A673 (cell line): Measurements from ENCODE around the gene CSN3.

Source experiments
- EZH2 ChIP-seq: fragments of 200-600 bp; sonication (generic); IDR thresholded peaks from 2 replicates; pipeline ENCODE4 v1.6.1; 2017; ENCODE audit warnings: borderline replicate concordance, low read depth, mild to moderate bottlenecking, mixed read lengths, antibody characterized with exemption, low read length; ENCODE audit not compliant: poor library complexity, severe bottlenecking
- TF ChIP-seq, protein P1 (sequence below): fragments of 300-800, 200-600 bp; sonication (generic); conservative IDR thresholded peaks from 2 replicates; pipeline ENCODE4 v1.5.1; 2017; ENCODE audit warnings: low read depth, mild to moderate bottlenecking, antibody characterized with exemption, low read length, moderate library complexity, mixed read lengths

DNA sequence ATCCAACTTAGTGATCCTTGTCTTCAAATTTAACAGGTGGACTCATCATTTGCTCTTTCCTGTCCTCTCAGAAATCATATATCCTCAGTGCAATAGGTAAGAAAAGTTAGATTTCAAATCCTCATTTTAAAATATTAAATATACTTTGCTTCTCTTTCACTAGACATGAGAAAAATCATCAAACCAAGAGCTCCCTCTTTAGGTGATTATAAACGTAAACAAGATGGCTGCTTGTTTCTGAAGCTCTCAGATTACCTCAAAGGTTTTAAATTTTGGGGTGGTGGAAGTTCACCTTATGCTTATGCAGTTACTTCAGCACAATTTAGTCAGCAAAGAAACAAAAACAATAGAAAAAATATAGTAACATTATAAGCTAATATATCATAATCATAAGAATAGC lies 27.3 kb downstream of the CSN3 start:
- TF ChIP-seq, protein P1, sequence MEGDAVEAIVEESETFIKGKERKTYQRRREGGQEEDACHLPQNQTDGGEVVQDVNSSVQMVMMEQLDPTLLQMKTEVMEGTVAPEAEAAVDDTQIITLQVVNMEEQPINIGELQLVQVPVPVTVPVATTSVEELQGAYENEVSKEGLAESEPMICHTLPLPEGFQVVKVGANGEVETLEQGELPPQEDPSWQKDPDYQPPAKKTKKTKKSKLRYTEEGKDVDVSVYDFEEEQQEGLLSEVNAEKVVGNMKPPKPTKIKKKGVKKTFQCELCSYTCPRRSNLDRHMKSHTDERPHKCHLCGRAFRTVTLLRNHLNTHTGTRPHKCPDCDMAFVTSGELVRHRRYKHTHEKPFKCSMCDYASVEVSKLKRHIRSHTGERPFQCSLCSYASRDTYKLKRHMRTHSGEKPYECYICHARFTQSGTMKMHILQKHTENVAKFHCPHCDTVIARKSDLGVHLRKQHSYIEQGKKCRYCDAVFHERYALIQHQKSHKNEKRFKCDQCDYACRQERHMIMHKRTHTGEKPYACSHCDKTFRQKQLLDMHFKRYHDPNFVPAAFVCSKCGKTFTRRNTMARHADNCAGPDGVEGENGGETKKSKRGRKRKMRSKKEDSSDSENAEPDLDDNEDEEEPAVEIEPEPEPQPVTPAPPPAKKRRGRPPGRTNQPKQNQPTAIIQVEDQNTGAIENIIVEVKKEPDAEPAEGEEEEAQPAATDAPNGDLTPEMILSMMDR = peak; percentile 35; the same call in 1 of the 2 replicates
- no peak for TF ChIP-seq EZH2
